NCI-H69 (cell line): ENCODE results near the gene FBXL19.

Source experiments
- DNase-seq: peaks from one replicate; lab custom pipeline; 2025; lab: John Stamatoyannopoulos, UW

The FBXL19 gene

GRCh38 chr16:30944352-30944751 is 21.0 kb downstream of the FBXL19 start:
- DNase-seq: no peak

GRCh38 chr16:30946671-30947540 is 23.5 kb downstream of the FBXL19 start:
- DNase-seq: no peak

- no peak for DNase-seq
These were observed 24.1 kb downstream of the FBXL19 start for GRCh38 chr16:30947541-30947858.

- DNase-seq: peak; percentile 74
These were observed 24.7 kb downstream of the FBXL19 start for GRCh38 chr16:30947859-30948666.

GRCh38 chr16:30948667-30949649 is 25.6 kb downstream of the FBXL19 start, which contains the start of gene ORAI3:
TSS of gene ORAI3 (plus strand) at chr16:30949068. CDS start at chr16:30949290, 222 bp downstream.
- peak; percentile 72 for DNase-seq

- peak; percentile 53 for DNase-seq
These were observed 26.5 kb downstream of the FBXL19 start for GRCh38 chr16:30949650-30950515.

- no peak for DNase-seq
These were observed 27.2 kb downstream of the FBXL19 start for GRCh38 chr16:30950516-30951065.

GRCh38 chr16:30951193-30951592 is 27.8 kb downstream of the FBXL19 start:
- DNase-seq: no peak

- no peak for DNase-seq
These were observed 28.4 kb downstream of the FBXL19 start for GRCh38 chr16:30951750-30952149.

GRCh38 chr16:30953111-30953510 is 29.7 kb downstream of the FBXL19 start:
- no peak for DNase-seq

GRCh38 chr16:30953511-30954124 is 30.2 kb downstream of the FBXL19 start:
- DNase-seq: peak; percentile 90

- DNase-seq: no peak
These were observed 31.6 kb downstream of the FBXL19 start for GRCh38 chr16:30954993-30955392.

- DNase-seq: peak; percentile 91
These were observed 33.5 kb downstream of the FBXL19 start for GRCh38 chr16:30956601-30957455.

GRCh38 chr16:30957456-30958174 is 34.2 kb downstream of the FBXL19 start, which contains the start of gene SETD1A:
TSS of gene SETD1A (plus strand) at chr16:30957754. CDS start at chr16:30958732, 978 bp downstream.
- DNase-seq: peak; percentile 98

GRCh38 chr16:30958175-30959079 is 35.1 kb downstream of the FBXL19 start:
- peak; percentile 84 for DNase-seq

- DNase-seq: no peak
These were observed 38.0 kb downstream of the FBXL19 start for GRCh38 chr16:30961384-30961783.

- DNase-seq: no peak
These were observed 40.6 kb downstream of the FBXL19 start for GRCh38 chr16:30963925-30964511.
